ENCODE measurements around the gene ASGR1.

- no peak for TF ChIP-seq CTCF (IDR thresholded peaks at IDR 0.05; ENCODE audit: low read depth, low read length)
- TF ChIP-seq EZH2phosphoT487 (IDR thresholded peaks at IDR 0.05; ENCODE audit: low read depth): no peak
These were observed 44.9 kb upstream of the ASGR1 start for GRCh38 chr17:7224110-7224509.
